SK-N-SH (cell line): ENCODE results near the gene RAG2. TPM values are rescaled to one million over a fixed set of nuclear protein-coding genes. Genes with fewer than 3 reads are reported as not detected.

ENCODE experiments used
- polyA plus RNA-seq, 3 experiments: library from polyadenylated mRNA; depleted of rRNA; stranded (reverse); fragments of >200 nt; gene quantifications; 2 replicates each; pipeline ENCODE4 v1.2.3, GENCODE V29; 2012

RAG2 gene
- polyA plus RNA-seq, 1 of the 3 experiments (the other 2 are of a cell fraction), result 0.15 TPM

Other genes with a start within 250 kb of the RAG2 start
- 4.3 and 5.1 TPM in 2 replicates for gene TRAF6, start 88.0 kb downstream of the RAG2 start, polyA plus RNA-seq (2012; rRNA removed)
- 0.08 TPM in 2 replicates for gene RAG1, start 30.2 kb downstream of the RAG2 start, polyA plus RNA-seq (2012; rRNA removed)
- gene IFTAP, start 3.7 kb downstream of the RAG2 start, polyA plus RNA-seq (2012; rRNA removed), result 21.8 and 26.6 TPM in 2 replicates